Activated CD8-positive, alpha-beta memory T cell treated with anti-CD3 and anti-CD28 coated beads, Interleukin-2, amount 50 U/mL, for 4 hours (primary cell): ENCODE data around the gene POLD2.

Source experiments
- DNase-seq: peaks from one replicate; pipeline ENCODE4 v3.0.0-alpha.2; 2020

The POLD2 gene

GRCh38 chr7:44112231-44112996 lies 10.9 kb downstream of the POLD2 start:
- no peak for DNase-seq

- DNase-seq = no peak
These were observed 11.6 kb downstream of the POLD2 start for GRCh38 chr7:44111761-44112160.

GRCh38 chr7:44110719-44111635 lies 12.4 kb downstream of the POLD2 start:
- no peak for DNase-seq

GRCh38 chr7:44109991-44110390 lies 13.4 kb downstream of the POLD2 start:
- no peak for DNase-seq

- DNase-seq = no peak
These were observed 14.3 kb downstream of the POLD2 start for GRCh38 chr7:44108768-44109750.

- no peak for DNase-seq
These were observed 15.2 kb downstream of the POLD2 start for GRCh38 chr7:44107961-44108767.

- DNase-seq = no peak
These were observed 16.0 kb downstream of the POLD2 start for GRCh38 chr7:44107116-44107960.

- no peak for DNase-seq
These were observed 16.9 kb downstream of the POLD2 start for GRCh38 chr7:44106311-44107065.

GRCh38 chr7:44105832-44106231 lies 17.5 kb downstream of the POLD2 start:
- no peak for DNase-seq

- DNase-seq = no peak
These were observed 18.2 kb downstream of the POLD2 start for GRCh38 chr7:44104860-44105771.

GRCh38 chr7:44103923-44104859 lies 19.2 kb downstream of the POLD2 start, which contains the start of gene AEBP1:
AEBP1 (plus strand) TSS chr7:44104345; CDS start chr7:44104666, 321 bp downstream.
- peak; percentile 40 for DNase-seq

GRCh38 chr7:44103566-44103922 lies 19.8 kb downstream of the POLD2 start:
- DNase-seq = no peak

GRCh38 chr7:44102846-44103565 lies 20.3 kb downstream of the POLD2 start:
- DNase-seq = no peak

GRCh38 chr7:44101966-44102845 lies 21.1 kb downstream of the POLD2 start:
- no peak for DNase-seq

GRCh38 chr7:44101303-44101965 lies 21.9 kb downstream of the POLD2 start:
- DNase-seq = no peak
